Muscle of leg (tissue), 11 donors: ENCODE data around the gene FMNL2. TPM values are rescaled to one million over a fixed set of nuclear protein-coding genes. Genes with fewer than 3 reads are reported as not detected.
"Not testable (repeated sequence)": the region's sequence is repeated elsewhere in the genome, so short reads cannot be mapped to it uniquely, and the experiment has no call there.

Source experiments
- DNase-seq: peaks from one replicate; pipeline ENCODE4 v3.0.0; 2013
- H3K27ac ChIP-seq: one replicate; pipeline ENCODE4 v1.5.1; 2013; ENCODE audit warnings: mild to moderate bottlenecking, low read length, control low read depth
- H3K27me3 ChIP-seq: one replicate; pipeline ENCODE4 v1.6.1; 2013; ENCODE audit warnings: low read length; ENCODE audit not compliant: control insufficient read depth, insufficient read depth
- H3K36me3 ChIP-seq: one replicate; pipeline ENCODE4 v1.6.1; 2013; ENCODE audit warnings: low read length; ENCODE audit not compliant: control insufficient read depth, insufficient read depth
- H3K4me1 ChIP-seq: one replicate; pipeline ENCODE4 v1.6.1; 2013; ENCODE audit warnings: low read length; ENCODE audit not compliant: control insufficient read depth, insufficient read depth
- H3K4me3 ChIP-seq: one replicate; pipeline ENCODE4 v1.5.1; 2013; ENCODE audit warnings: low read length, control low read depth
- H3K9me3 ChIP-seq: replicated peaks from 2 replicates; pipeline ENCODE4 v1.6.1; 2013; ENCODE audit warnings: low read depth, low read length; ENCODE audit not compliant: control insufficient read depth
- WGBS: methylation state at CpG from one replicate; pipeline ENCODE4 v1.1.5; 2013; ENCODE audit warnings: missing lambda C conversion rate; ENCODE audit not compliant: insufficient coverage; 5-methylcytosine and 5-hydroxymethylcytosine counted together
- polyA plus RNA-seq, 8 donors: library from polyadenylated mRNA; unstranded; fragments of 120-200 nt; gene quantifications; one replicate each; pipeline versions ENCODE4 v1.2.1 to v1.2.3, GENCODE V29; 2013; ENCODE audit warnings: inconsistent platforms in 1 of 8, low replicate concordance in 1 of 8; ENCODE audit not compliant: insufficient read length in 8 of 8, insufficient read depth in 1 of 8
- total RNA-seq: library from RNA; stranded (reverse); fragments of 120-200 nt; gene quantifications from one replicate; pipeline ENCODE4 v1.2.4, GENCODE V29; 2013

Gene FMNL2
- total and polyA plus RNA-seq, 9 donors, result 21.5 to 36.1 (median 24.1) TPM

DNA sequence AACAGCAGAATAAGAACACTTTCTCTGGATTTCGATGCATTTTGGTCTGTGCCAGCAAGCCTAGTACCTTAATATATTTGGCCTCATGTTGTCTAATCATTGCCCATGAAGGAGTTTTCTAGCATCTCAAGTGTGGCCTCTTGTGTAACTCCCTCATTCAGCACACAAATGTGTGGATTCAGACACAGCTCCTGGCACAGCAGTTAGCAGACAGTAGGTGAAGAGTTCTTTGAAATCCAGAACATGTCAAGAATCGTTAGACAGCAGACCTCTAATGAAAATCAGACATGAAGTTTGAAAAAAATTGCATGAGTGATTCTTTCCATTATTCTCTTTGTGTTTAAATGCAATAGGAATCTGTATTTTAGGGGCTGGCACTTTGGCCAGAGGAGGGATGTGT is 177.0 kb downstream of the FMNL2 start:
- no peak for DNase-seq
- no peaks in the 10 kb centered on the region for H3K36me3 ChIP-seq
- H3K27ac ChIP-seq, result no peak overlapping the region
- no peaks in the 10 kb centered on the region for H3K27me3 ChIP-seq
- no peaks in the 10 kb centered on the region for H3K4me1 ChIP-seq
- H3K4me3 ChIP-seq, result no peak overlapping the region
- no CpG with 5 or more reads among the region's 2 CpGs for WGBS
- H3K9me3 ChIP-seq, result no peaks in the 10 kb centered on the region

DNA sequence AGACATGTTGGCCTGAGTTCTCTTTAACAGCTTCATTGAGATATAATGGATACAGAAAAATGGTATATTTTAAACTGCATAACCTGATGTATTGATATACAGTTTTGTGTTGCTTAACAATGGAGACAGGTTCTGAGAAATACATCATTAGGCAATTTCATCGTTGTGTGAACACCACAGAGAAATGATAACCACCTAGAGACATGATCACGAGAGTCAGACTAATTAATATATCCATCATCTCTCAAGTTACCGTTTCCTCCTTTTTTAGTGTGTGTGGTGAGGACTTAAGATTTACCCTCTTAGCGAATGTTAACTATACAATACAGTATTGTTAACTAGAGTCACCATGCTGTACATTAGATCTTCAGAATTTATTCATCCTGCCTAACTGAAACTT is 178.1 kb downstream of the FMNL2 start:
- WGBS, result no CpG with 5 or more reads among the region's 4 CpGs
- Histone ChIP-seq H3K27ac (no peak overlapping the region), H3K36me3 (no peaks in the 10 kb centered on the region)

DNA sequence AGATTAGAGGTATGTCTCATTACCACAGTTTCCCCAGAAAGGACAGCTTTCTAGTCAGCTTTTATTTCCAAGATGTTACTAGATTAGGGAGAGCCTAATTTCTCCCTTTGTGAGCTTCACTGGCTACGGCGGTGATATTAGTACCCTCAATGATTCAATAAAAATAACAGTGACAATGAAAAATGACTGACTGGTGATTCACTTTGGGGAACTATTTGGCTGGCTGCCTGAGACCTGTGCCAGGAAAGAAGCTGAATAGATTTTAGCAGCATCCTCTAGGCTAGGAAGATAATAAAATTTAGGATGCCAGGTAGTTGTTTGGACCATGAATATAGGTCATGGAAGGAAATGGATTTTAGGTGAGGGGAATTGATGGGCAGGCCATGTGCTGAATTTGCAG is 178.7 kb downstream of the FMNL2 start:
- Histone ChIP-seq H3K4me1 (no peaks in the 10 kb centered on the region), H3K27ac (no peak overlapping the region), H3K9me3 (no peaks in the 10 kb centered on the region), H3K27me3 (no peaks in the 10 kb centered on the region), H3K4me3 (no peak overlapping the region), H3K36me3 (no peaks in the 10 kb centered on the region)
- DNase-seq, result no peak
- WGBS, result no CpG with 5 or more reads among the region's 2 CpGs

More for the DNA sequence above, 178.1 kb downstream of the FMNL2 start:
- H3K4me3 ChIP-seq, result no peak overlapping the region
- DNase-seq, result no peak
- no peaks in the 10 kb centered on the region for H3K9me3 ChIP-seq
- H3K27me3 ChIP-seq, result no peaks in the 10 kb centered on the region
- no peaks in the 10 kb centered on the region for H3K4me1 ChIP-seq

DNA sequence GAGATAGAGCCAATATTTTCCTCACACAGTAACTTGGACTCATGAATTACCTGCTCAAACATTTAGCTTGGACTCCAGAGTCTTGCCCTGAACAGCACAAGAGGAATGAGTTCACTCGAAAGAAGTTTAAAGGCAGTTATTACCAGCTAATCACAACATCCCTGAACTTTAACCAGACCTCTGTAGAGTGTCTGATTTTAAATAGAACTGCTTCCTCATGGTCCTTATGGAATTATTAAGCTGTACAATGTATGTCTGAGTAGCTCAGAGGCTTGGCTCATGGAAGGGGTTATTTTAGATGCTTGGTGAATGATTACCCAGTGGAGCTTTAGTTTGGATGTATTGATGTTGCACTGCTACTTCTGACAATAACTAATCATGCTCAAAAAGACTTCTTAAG is 183.1 kb downstream of the FMNL2 start:
- H3K4me1 ChIP-seq, result no peaks in the 10 kb centered on the region
- no peak overlapping the region for H3K27ac ChIP-seq
- no peaks in the 10 kb centered on the region for H3K36me3 ChIP-seq
- no peak overlapping the region for H3K4me3 ChIP-seq
- no peaks in the 10 kb centered on the region for H3K9me3 ChIP-seq
- H3K27me3 ChIP-seq, result no peaks in the 10 kb centered on the region
- peak; percentile 13 for DNase-seq
- no CpG with 5 or more reads among the region's 1 CpG for WGBS

DNA sequence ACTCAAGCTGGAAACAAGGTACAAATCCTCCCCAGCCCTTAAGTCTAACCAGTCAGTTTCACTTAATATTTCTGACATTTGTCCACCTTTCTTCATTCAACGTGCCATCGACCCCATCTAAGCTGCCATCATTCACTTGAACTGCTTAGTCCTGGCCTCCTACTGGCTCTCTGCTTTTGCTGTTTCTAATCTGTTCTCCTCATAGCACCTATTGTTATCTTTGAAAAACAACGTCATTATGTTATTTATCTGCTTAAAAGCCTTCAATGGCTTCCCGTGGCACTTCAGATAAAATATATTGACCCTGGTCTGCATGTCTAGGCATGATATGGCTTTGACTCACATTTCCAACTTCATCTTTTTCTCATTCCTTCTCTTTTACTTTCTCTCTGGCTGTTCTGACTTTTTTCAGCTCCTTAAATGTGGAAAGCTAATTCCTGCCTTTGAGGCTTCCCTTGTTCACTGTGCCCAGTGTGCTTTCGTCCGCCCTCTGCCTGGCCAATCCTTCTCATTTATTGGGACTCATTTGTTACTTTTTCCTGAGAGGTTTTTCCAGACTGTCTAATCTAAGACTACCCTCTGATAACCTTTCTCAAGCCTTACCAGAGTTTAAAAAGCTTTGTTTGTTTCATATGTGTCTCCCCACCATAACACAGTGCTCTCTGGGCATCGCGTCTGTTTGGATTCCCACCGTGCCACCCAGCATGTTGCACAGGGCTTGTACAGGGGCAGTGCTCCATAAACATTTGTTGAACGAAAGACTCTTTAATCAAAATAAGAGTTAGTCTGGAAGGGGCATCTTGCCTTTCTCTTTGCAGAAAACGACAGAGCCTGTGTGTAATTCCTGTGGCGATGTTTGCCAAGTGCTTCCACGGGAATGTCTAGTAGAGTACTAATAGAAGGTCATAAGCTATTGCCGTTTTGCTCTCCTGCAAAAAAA is 183.9 kb downstream of the FMNL2 start:
- no peak overlapping the region for H3K27ac ChIP-seq
- 70% methylated on average over 7 of the region's 14 CpGs for WGBS
- H3K27me3 ChIP-seq, result no peaks in the 10 kb centered on the region
- H3K4me1 ChIP-seq, result no peaks in the 10 kb centered on the region
- DNase-seq, result no peak
- H3K36me3 ChIP-seq, result no peaks in the 10 kb centered on the region
- H3K9me3 ChIP-seq, result no peaks in the 10 kb centered on the region
- H3K4me3 ChIP-seq, result no peak overlapping the region

DNA sequence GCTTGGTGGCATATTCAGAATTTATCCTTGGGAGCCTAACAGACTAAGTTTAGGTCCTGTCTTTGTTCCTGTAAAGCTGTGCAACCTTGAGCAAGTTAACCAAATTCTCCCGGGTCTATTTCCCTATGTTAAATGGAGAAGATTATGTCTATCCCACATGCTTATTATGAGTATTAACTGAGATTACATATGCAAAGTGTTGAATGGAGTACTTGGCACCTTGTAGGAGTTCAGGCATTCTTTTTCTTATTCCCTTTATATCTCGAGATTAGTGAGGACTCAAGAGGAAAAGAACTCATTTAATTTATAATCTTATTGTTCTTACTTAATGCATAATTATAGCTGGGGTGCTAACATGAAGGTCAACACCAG is 184.6 kb downstream of the FMNL2 start:
- no peak for DNase-seq
- no peaks in the 10 kb centered on the region for H3K27me3 ChIP-seq
- H3K4me1 ChIP-seq, result no peaks in the 10 kb centered on the region
- H3K9me3 ChIP-seq, result no peaks in the 10 kb centered on the region
- no peak overlapping the region for H3K4me3 ChIP-seq
- H3K36me3 ChIP-seq, result no peaks in the 10 kb centered on the region
- H3K27ac ChIP-seq, result no peak overlapping the region
- no CpG with 5 or more reads among the region's 2 CpGs for WGBS

DNA sequence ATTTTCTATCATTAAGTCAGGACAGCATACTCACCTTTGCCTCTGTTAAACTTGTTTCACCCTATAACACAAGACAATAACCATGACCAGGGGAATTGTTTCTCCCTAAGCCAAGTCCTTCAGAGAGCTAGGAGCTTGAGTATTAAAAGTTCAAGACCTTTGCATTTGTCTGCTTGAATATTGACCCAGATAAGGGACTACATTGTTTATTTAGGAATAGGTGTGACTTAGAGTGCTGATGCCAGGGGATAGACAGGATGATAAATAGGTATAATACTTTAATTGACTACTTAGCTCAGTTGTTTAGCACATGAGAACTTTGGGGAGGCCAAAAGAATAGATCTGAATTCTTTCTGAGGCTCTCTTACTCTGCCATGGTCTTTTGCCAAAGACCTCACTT is 185.8 kb downstream of the FMNL2 start:
- Histone ChIP-seq H3K36me3 (no peaks in the 10 kb centered on the region), H3K27me3 (no peaks in the 10 kb centered on the region), H3K4me1 (no peaks in the 10 kb centered on the region), H3K9me3 (no peaks in the 10 kb centered on the region), H3K4me3 (no peak overlapping the region), H3K27ac (no peak overlapping the region)
- no peak for DNase-seq

DNA sequence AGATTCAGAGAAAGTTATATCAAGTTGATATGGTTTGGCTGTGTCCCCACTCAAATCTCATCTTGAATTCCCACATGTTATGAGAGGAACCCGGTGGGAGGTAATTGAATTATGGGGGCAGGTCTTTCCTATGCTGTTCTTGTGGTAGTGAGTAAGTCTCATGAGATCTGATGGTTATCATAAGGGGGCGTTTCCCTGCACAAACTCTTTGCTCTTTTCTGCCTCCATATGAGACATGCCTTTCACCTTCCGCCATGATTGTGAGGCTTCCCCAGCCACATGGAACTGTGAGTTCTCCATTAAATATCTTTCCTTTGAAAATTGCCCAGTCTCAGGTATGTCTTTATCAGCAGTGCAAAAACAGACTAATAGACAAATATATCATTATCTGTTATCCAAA is 187.5 kb downstream of the FMNL2 start:
- WGBS, result 100% methylated on average over 1 of the region's 3 CpGs
- H3K4me1 ChIP-seq, H3K9me3 ChIP-seq, H3K27ac ChIP-seq, H3K36me3 ChIP-seq, DNase-seq, H3K4me3 ChIP-seq, H3K27me3 ChIP-seq: not testable (repeated sequence)

DNA sequence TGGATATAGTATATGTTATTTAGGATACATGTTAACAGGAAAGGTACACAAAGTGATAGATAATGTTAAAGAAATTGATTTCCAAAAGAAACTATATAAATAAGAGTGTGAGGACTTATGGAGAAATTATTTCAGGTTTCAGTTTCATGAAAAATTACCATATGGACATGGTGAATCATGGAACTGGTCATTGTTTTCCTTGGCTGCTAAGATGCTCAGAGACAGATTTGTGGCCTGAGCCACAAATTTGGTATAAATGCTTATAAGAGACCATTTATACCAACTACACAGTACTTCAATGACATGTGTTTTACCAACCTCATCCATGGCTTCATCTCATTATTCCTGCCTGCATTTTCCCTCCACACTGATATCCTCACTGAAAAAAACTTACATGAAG is 188.1 kb downstream of the FMNL2 start:
- DNase-seq, result no peak
- Histone ChIP-seq H3K36me3 (no peaks in the 10 kb centered on the region), H3K4me1 (no peaks in the 10 kb centered on the region), H3K4me3 (no peak overlapping the region), H3K27me3 (no peaks in the 10 kb centered on the region), H3K27ac (no peak overlapping the region), H3K9me3 (no peaks in the 10 kb centered on the region)

DNA sequence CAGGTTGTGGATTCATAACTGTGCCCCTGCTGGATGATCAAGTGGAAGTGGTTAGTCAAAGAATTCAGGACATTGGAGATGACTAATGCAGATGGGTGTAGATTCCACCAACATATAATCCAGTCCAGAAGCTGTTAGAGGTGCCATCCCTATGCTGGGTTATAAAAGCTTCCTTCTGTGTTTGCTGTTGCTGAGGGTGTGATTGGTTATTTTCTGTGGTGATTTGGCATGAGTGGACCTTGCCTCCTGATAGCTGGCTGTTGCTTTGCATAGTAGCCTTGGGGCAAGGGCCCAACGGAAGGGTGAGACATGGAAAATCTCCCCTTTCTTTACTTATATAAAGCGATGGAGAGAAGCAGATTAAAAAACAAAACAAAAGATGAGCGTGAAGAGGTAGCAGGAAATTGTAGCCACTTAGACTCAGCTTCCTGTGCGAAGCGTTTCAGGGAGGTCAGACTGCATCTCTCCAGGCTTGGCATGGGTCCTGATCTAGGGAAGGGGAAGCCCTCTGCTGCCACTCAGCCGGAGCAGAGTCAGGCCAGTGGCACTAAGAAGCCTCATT is 190.4 kb downstream of the FMNL2 start:
- Histone ChIP-seq H3K27ac (no peak overlapping the region), H3K4me3 (no peak overlapping the region), H3K36me3 (no peaks in the 10 kb centered on the region), H3K27me3 (no peaks in the 10 kb centered on the region), H3K9me3 (no peaks in the 10 kb centered on the region), H3K4me1 (no peaks in the 10 kb centered on the region)
- no peak for DNase-seq
- no CpG with 5 or more reads among the region's 6 CpGs for WGBS
